ENCODE results near the gene CDK14. TPM values are rescaled to one million over a fixed set of nuclear protein-coding genes. Genes with fewer than 3 reads are reported as not detected.
"Not testable (repeated sequence)": the region's sequence is repeated elsewhere in the genome, so short reads cannot be mapped to it uniquely, and the experiment has no call there.

The CDK14 gene
- total RNA-seq, 1 donor from 2014 or later, result 1.6 TPM

DNA sequence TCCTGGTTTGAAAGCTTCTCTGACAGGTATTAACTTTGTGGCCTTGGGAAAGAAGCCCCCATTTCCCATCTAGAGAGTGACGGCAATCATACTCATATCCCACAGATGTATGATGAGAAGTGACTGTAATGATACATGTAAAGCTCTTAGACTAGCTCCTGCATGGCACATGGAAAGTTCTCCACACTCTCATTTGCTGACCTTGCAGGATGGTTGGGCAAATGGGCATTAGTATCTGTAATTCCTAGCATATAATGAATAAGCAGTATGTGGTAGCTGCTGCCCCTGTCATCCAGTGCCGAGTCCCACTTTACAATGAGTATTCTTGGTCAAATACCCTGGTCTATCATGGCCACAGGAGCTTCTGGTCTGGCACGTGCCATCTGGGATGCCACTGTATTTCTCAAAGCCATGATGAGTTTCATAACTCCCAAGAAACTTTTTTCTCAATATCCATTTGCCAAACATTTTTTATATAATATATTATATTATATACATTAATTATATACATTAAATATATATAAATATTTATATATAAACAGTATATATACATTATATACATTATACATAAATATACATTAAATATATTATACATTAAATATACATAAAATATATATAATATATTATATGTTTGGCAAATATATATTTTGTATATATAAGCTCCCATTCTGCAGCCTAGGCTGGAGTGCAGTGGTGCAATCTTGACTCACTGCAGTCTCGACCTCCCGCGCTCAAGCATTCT lies 561.6 kb downstream of the CDK14 start:
- no peak overlapping the region for H3K4me3 Mint-ChIP-seq
- H3K4me1 Mint-ChIP-seq (ENCODE audit: low read depth), result no peaks in the 10 kb centered on the region
- H3K27me3 Mint-ChIP-seq (ENCODE audit: insufficient read depth), result peaks cover 2% of the 10 kb centered on the region
- no peaks in the 10 kb centered on the region for H3K36me3 Mint-ChIP-seq (ENCODE audit: low read depth)
- H3K27ac Mint-ChIP-seq, result no peak overlapping the region
- DNase-seq (ENCODE audit: low spot score), result no peak
- intact Hi-C loops (cut with micrococcal nuclease), result no loop called here
- no peaks in the 10 kb centered on the region for H3K9me3 Mint-ChIP-seq

DNA sequence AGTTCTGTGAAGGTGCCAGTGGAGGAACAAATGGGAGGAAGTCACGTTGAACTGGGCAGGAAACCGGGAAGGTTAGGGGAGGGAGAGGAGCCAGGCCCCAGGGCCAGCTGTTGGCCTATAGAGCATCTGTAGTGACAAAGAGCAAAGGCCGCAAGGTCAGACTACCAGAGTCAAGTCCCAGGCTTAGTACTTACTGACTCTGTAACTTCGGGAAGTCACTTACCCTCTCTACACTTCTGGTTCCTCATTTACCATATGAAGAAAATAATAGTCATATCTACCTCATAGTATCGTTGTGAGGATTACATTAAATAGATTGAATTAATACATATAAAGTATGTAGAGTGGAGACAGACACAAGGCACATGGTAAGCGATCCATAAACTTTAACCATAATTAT lies 566.3 kb downstream of the CDK14 start:
- Mint-ChIP-seq H3K4me3 (no peak overlapping the region), H3K27ac (no peak overlapping the region), H3K9me3 (no peaks in the 10 kb centered on the region), H3K4me1 (ENCODE audit: low read depth) (no peaks in the 10 kb centered on the region), H3K27me3 (ENCODE audit: insufficient read depth) (peaks cover 2% of the 10 kb centered on the region), H3K36me3 (ENCODE audit: low read depth) (no peaks in the 10 kb centered on the region)
- DNase-seq (ENCODE audit: low spot score), result no peak
- intact Hi-C loops (cut with micrococcal nuclease), result no loop called here

DNA sequence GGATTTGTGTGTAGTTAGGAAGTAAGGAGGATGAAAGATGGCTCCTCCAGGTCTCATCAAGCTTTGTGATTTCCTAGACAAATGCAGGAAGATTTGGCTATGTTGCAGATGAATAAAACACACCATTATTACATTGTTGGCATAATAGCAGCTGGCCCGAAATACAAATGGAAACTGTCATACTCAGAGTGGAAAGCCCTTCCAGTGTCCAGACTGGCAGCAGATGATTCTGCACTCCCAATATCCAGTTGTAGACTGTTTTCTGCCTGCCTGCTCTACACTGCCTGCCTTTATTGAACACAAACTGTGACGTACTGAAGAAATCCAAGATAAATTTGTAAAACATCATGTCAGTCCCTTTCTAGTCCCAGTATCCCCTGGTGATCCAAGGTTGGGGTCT lies 568.4 kb downstream of the CDK14 start:
- H3K27me3 Mint-ChIP-seq (ENCODE audit: insufficient read depth), result peaks cover 2% of the 10 kb centered on the region
- DNase-seq (ENCODE audit: low spot score), result no peak
- no peak overlapping the region for H3K27ac Mint-ChIP-seq
- no peaks in the 10 kb centered on the region for H3K36me3 Mint-ChIP-seq (ENCODE audit: low read depth)
- no peak overlapping the region for H3K4me3 Mint-ChIP-seq
- H3K4me1 Mint-ChIP-seq (ENCODE audit: low read depth), result no peaks in the 10 kb centered on the region
- H3K9me3 Mint-ChIP-seq, result no peaks in the 10 kb centered on the region
- intact Hi-C loops (cut with micrococcal nuclease), result no loop called here

DNA sequence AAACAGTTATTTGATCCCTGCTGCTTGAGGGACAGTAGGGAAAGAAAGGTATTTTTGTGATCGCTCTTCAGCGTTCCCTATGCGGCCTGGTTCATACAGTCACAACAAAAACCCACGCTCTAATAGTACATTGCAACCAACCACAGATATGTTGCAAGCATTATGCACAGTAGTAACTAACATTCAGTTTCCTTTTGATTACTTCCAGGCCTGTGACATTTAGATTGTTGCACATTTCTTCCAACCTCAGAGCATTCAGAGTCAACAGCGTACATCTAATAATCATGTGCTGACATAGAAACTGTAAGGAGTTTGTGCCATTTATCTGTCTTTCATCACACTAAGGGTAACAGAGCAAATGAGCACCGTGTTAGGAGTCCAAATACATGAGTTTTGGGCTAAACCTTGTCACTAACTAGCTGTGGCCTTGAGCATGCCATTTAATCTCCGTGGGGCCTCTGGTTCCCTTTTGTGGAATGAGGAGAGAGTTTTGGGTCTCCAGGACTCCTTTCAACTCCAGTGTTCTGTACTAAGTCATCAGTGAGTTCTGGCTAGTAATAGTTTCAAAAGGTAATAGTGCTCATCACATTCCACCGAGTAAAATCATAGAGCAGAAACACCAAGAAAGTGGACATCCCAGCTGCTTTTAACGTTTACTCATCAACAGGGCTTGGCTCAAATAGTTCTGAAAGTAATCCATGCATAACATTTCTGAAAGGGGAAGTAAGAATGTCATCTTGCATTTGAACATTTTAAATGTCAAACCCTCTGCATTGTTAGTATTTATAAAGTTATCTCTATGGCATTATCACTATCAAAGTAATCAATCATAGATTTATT lies 569.1 kb downstream of the CDK14 start:
- Mint-ChIP-seq H3K9me3 (no peaks in the 10 kb centered on the region), H3K4me3 (no peak overlapping the region), H3K27me3 (ENCODE audit: insufficient read depth) (peaks cover 2% of the 10 kb centered on the region), H3K36me3 (ENCODE audit: low read depth) (no peaks in the 10 kb centered on the region), H3K27ac (no peak overlapping the region), H3K4me1 (ENCODE audit: low read depth) (no peaks in the 10 kb centered on the region)
- intact Hi-C loops (cut with micrococcal nuclease), result no loop called here
- no peak for DNase-seq (ENCODE audit: low spot score)

DNA sequence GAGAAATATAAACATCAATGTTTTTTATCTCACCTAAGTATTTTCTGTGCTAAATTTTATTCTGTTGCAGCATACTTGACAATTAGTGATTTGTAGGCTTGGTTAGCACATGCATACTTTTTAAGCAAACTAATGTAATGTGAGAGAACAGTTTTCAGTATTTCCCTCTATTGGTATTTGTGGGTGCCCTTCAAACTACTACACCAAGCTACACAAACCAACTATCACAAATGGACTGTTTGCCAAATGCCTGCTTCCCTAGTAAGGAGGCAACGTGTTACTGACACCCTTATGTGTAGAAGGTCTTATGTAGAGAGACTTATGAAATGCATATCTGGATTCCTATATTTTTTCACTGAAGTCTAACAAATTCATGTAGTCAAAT lies 569.7 kb downstream of the CDK14 start:
- Mint-ChIP-seq H3K9me3 (no peaks in the 10 kb centered on the region), H3K36me3 (ENCODE audit: low read depth) (no peaks in the 10 kb centered on the region), H3K4me1 (ENCODE audit: low read depth) (no peaks in the 10 kb centered on the region), H3K27ac (no peak overlapping the region), H3K27me3 (ENCODE audit: insufficient read depth) (peaks cover 2% of the 10 kb centered on the region), H3K4me3 (no peak overlapping the region)
- no peak for DNase-seq (ENCODE audit: low spot score)
- intact Hi-C loops (cut with micrococcal nuclease), result no loop called here

DNA sequence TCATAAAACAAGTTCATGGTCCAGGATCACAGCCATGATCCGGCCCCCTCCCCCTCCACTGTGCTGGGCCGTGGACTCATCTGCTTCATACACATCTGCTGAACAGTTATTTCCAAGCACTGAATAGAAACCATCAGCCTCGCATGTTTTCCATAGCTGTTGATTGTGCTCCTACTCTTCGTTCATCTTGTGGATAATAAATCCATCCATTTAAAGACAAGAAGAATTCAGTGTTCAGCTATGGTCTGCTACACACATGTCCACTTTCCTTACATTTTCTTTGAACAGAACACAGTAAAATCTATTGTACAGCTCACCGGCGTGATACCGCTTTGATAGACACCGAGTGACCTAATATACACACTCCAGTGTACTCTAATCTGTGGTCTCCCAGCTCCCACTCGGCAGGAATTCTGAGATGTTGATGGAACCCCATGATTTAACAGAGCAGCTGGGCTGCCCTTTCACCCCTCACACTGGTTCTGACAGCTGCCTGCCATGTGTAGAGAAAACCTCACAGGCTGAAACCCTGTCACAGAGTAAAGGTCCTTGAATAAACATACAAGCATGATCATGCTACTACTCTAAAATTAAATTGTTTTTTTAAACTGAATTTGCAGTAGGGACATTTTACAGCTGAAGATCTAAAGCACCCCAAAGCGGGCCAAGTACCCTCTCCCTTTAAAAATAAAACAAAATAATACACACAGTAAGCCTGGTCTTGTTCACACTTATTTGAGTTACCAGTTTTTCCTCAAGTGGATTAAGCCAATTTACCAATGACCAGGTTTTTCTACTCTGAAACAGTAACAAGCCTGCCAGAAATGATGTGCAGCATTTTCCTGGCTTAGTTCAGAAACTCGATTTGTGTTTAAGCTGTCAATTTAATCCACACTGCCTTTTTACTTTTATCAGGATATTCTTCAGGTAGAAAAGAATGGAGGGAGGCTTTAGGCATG lies 573.0 kb downstream of the CDK14 start:
- no peak overlapping the region for H3K27ac Mint-ChIP-seq
- H3K9me3 Mint-ChIP-seq, result no peaks in the 10 kb centered on the region
- no peaks in the 10 kb centered on the region for H3K36me3 Mint-ChIP-seq (ENCODE audit: low read depth)
- H3K27me3 Mint-ChIP-seq (ENCODE audit: insufficient read depth), result no peaks in the 10 kb centered on the region
- intact Hi-C loops (cut with micrococcal nuclease), result no loop called here
- no peak overlapping the region for H3K4me3 Mint-ChIP-seq
- DNase-seq (ENCODE audit: low spot score), result no peak
- H3K4me1 Mint-ChIP-seq (ENCODE audit: low read depth), result no peaks in the 10 kb centered on the region

DNA sequence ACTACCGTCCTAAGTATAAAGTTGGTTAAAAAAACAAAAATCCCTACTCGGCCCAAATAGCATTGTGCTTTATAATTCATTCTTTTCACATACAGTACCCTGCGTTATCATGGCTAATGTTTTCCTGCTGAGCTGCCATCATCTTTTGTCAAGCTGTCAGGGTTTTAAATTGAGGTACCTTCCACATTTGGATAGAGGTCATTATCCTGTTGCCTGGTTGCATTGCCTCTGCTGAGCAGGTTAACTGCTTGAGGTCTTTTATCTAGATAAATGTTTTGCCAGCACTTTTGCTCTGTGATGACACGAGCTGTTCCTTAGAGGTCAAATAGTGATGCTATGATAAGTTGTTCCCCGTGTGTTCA lies 573.7 kb downstream of the CDK14 start:
- intact Hi-C loops (cut with micrococcal nuclease), result no loop called here

DNA sequence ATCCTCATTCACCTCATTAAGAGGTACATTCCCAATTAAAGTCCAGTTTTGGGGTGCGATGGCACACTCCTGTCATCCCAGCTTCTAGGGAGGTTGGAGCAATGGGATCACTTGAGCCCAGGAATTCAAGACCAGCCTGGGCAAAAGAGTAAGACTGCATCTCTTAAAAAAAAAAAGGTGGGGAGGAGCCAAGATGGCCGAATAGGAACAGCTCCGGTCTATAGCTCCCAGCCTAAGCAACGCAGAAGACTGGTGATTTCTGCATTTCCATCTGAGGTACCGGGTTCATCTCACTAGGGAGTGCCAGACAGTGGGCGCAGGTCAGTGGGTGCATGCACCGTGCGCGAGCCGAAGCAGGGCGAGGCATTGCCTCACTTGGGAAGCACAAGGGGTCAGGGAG lies 577.1 kb downstream of the CDK14 start:
- H3K4me3 Mint-ChIP-seq; H3K4me1 Mint-ChIP-seq (ENCODE audit: low read depth); DNase-seq (ENCODE audit: low spot score); H3K36me3 Mint-ChIP-seq (ENCODE audit: low read depth); H3K27me3 Mint-ChIP-seq (ENCODE audit: insufficient read depth); intact Hi-C loops (cut with micrococcal nuclease); H3K27ac Mint-ChIP-seq; H3K9me3 Mint-ChIP-seq: not testable (repeated sequence)

More for the DNA sequence above, 573.7 kb downstream of the CDK14 start:
- Mint-ChIP-seq H3K36me3 (ENCODE audit: low read depth) (no peaks in the 10 kb centered on the region), H3K4me1 (ENCODE audit: low read depth) (no peaks in the 10 kb centered on the region), H3K9me3 (no peaks in the 10 kb centered on the region), H3K27me3 (ENCODE audit: insufficient read depth) (no peaks in the 10 kb centered on the region), H3K4me3 (no peak overlapping the region), H3K27ac (no peak overlapping the region)
- DNase-seq (ENCODE audit: low spot score), result no peak

DNA sequence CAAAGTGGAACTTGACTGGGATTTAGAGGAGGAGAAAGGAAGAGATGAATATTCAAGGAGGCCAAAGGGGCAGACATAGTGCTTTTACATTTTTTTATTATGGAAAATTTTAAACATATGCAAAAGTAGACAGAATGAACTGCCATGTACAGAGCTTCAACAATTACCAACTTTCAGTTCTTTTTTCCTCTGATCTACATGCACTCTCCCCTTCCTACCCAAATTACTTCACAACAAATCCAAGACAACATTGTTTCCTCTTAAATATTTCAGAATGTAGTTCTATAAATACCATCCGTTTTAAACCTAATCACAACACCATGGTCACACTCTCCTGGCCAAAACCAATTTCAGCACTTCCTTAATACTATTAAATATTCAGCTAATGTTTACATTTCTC lies 584.6 kb downstream of the CDK14 start:
- Mint-ChIP-seq H3K36me3 (ENCODE audit: low read depth) (no peaks in the 10 kb centered on the region), H3K9me3 (no peaks in the 10 kb centered on the region), H3K27me3 (ENCODE audit: insufficient read depth) (peaks cover 5% of the 10 kb centered on the region), H3K4me3 (no peak overlapping the region), H3K27ac (no peak overlapping the region), H3K4me1 (ENCODE audit: low read depth) (no peaks in the 10 kb centered on the region)
- intact Hi-C loops (cut with micrococcal nuclease), result no loop called here
- DNase-seq (ENCODE audit: low spot score), result no peak

DNA sequence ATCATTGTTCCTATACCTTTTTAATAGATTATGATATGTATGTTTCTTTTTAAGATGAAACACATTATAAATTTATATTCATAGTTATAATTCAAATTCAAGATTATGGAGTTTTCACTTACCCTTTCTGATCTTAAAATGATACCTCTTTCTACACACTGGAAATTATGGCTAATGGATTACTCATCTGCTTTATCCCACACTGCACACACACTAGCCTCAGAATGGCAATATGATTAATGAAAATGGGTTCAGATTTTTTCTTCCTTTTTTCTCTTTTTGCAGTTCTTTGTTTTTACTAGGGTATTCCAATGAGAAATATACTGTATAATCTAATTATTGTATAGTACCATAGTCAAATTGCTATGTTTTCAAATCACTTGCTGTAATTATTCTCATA lies 585.8 kb downstream of the CDK14 start:
- no peak for DNase-seq (ENCODE audit: low spot score)
- Mint-ChIP-seq H3K27me3 (ENCODE audit: insufficient read depth) (peaks cover 5% of the 10 kb centered on the region), H3K9me3 (no peaks in the 10 kb centered on the region), H3K4me1 (ENCODE audit: low read depth) (no peaks in the 10 kb centered on the region), H3K36me3 (ENCODE audit: low read depth) (no peaks in the 10 kb centered on the region), H3K4me3 (no peak overlapping the region), H3K27ac (no peak overlapping the region)
- intact Hi-C loops (cut with micrococcal nuclease), result no loop called here

DNA sequence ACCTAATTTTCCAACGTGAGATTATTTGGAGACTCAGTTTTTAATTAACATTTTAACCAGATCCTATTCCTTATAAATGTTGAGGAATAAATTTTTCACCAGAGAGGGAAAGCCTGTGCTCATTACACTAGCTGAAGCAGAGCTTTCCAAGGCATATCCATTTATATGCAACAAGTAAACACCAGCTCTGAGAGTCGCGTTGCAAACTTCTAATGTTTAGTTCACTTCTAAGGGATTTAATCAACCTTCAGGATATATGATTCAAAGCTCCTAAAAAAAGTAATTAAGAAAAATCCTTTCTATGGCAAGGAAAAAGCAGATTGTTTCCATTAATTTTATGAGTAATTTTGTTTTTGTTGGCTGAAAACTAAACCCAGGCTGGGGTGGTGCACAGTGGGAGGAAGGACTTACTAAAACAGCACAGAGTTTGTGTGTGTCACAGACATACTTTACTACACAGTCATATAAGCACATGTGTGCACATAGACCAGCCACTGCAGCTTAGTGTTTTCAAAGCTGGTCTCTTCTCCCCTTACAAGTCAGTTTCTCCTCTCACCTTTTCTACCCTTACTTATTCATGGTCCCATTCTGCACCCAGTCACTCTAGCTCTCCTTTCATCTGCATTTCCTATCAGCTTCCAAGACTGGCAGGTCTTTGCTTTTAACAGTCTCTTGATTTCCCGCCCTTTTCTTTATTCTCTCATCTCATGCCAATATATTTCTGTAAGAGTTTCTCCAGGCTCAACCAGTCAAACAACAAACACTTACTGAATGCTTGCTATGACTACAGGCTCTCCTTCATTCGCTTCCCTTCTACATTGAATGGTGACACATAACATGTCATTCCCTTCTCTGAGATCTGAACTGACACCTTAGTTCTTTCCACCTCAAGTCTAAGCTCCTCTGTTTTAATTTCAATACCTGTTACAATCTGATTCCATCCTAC lies 587.0 kb downstream of the CDK14 start:
- no peaks in the 10 kb centered on the region for H3K9me3 Mint-ChIP-seq
- no peak overlapping the region for H3K4me3 Mint-ChIP-seq
- no peak overlapping the region for H3K27ac Mint-ChIP-seq
- intact Hi-C loops (cut with micrococcal nuclease), result no loop called here
- no peak for DNase-seq (ENCODE audit: low spot score)
- no peaks in the 10 kb centered on the region for H3K36me3 Mint-ChIP-seq (ENCODE audit: low read depth)
- H3K4me1 Mint-ChIP-seq (ENCODE audit: low read depth), result no peaks in the 10 kb centered on the region
- H3K27me3 Mint-ChIP-seq (ENCODE audit: insufficient read depth), result peaks cover 5% of the 10 kb centered on the region

DNA sequence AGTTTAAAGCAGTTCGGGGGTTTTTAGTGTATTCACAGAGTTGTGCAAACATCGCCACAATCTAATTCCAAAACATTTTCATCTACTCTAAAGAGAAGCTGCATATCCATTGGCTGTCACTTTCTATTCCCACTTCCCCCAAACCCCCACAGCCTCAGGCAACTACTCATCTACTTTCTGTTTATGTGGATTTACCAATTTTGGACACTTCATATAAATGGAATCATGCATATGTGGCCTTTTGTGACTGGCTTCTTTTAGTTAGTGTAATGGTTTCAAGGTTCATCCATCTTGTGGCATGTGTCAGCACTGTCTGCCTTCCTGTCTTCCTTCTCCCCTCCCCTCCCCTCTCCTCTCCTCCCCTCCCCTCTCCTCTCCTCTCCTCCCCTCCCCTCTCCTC lies 589.6 kb downstream of the CDK14 start:
- no peaks in the 10 kb centered on the region for H3K9me3 Mint-ChIP-seq
- peaks cover 1% of the 10 kb centered on the region for H3K27me3 Mint-ChIP-seq (ENCODE audit: insufficient read depth)
- no peak for DNase-seq (ENCODE audit: low spot score)
- no peaks in the 10 kb centered on the region for H3K4me1 Mint-ChIP-seq (ENCODE audit: low read depth)
- H3K4me3 Mint-ChIP-seq, result no peak overlapping the region
- no peaks in the 10 kb centered on the region for H3K36me3 Mint-ChIP-seq (ENCODE audit: low read depth)
- intact Hi-C loops (cut with micrococcal nuclease), result no loop called here
- no peak overlapping the region for H3K27ac Mint-ChIP-seq

All from activated T-helper 1 cell treated with anti-CD3 and anti-CD28 coated beads, Interleukin-12 subunit alpha, Interleukin-12 subunit beta, Interleukin-2, Interleukin-4 antibody, amounts not matched to agents 30 ng/mL and 10 ng/mL and 1 ng/mL, durations not matched to agents 14 hours and 24 hours and 36 hours (primary cell).